Mucosa of descending colon (tissue), 3 donors: ENCODE measurements around the gene GJD3. TPM values are rescaled to one million over a fixed set of nuclear protein-coding genes. Genes with fewer than 3 reads are reported as not detected.

Experiments
- ATAC-seq: fragments of 200-7000 bp; cut with Tn5 transposase; one replicate; pipeline ENCODE4 v1.9.1; 2020; ENCODE audit warnings: mild to moderate bottlenecking, moderate library complexity
- DNase-seq, 3 donors: peaks; one replicate each; pipeline ENCODE4 v3.0.0-alpha.2; 2020
- H3K36me3 ChIP-seq: fragments of 200-600 bp; one replicate; pipeline ENCODE4 v1.8.0; 2021; ENCODE audit warnings: low read depth, mild to moderate bottlenecking
- H3K4me1 ChIP-seq: fragments of 200-600 bp; one replicate; pipeline ENCODE4 v1.8.0; 2021; ENCODE audit warnings: low read depth, mild to moderate bottlenecking
- H3K4me3 ChIP-seq: fragments of 200-600 bp; one replicate; pipeline ENCODE4 v1.8.0; 2021; ENCODE audit warnings: mild to moderate bottlenecking
- H3K9me3 ChIP-seq: fragments of 200-600 bp; one replicate; pipeline ENCODE4 v1.8.0; 2021; ENCODE audit warnings: mild to moderate bottlenecking
- intact Hi-C, 2 donors: fragments of 100-400 bp; cut with DNase I in 1 of 2; cut with micrococcal nuclease in 1 of 2; formaldehyde crosslinking; loops; one replicate each; pipeline versions ENCODE4 v1.11.0 to v1.11.1; 2022; cut with DNase I, micrococcal nuclease
- total RNA-seq, 3 donors: library from RNA; stranded (reverse); fragmentation: NEBNext Ultra II Directional in 2 of 3; extraction: Animal tissue kit (Norgen Biotek cat#: 25700) in 2 of 3; gene quantifications; one replicate each; pipeline versions ENCODE4 v1.2.1 to v1.2.4, GENCODE V29; 2021 to 2023
- TF ChIP-seq, protein P1 (sequence below): fragments of 200-600 bp; IDR thresholded peaks from one replicate; pipeline ENCODE4 v1.8.0; 2022; ENCODE audit warnings: antibody characterized with exemption, mild to moderate bottlenecking
- donor health status: DM: no; HTN: no; CAD: no; lungs with moderate emphysema.
- donor health status: DM: no; HTN: no; CAD: no.
- donor health status: DM: no; HTN: yes; CAD: no.

GJD3 gene
- total RNA-seq, 3 donors from 2014 or later, result 0.81 to 1.4 (median 1.2) TPM

DNA sequence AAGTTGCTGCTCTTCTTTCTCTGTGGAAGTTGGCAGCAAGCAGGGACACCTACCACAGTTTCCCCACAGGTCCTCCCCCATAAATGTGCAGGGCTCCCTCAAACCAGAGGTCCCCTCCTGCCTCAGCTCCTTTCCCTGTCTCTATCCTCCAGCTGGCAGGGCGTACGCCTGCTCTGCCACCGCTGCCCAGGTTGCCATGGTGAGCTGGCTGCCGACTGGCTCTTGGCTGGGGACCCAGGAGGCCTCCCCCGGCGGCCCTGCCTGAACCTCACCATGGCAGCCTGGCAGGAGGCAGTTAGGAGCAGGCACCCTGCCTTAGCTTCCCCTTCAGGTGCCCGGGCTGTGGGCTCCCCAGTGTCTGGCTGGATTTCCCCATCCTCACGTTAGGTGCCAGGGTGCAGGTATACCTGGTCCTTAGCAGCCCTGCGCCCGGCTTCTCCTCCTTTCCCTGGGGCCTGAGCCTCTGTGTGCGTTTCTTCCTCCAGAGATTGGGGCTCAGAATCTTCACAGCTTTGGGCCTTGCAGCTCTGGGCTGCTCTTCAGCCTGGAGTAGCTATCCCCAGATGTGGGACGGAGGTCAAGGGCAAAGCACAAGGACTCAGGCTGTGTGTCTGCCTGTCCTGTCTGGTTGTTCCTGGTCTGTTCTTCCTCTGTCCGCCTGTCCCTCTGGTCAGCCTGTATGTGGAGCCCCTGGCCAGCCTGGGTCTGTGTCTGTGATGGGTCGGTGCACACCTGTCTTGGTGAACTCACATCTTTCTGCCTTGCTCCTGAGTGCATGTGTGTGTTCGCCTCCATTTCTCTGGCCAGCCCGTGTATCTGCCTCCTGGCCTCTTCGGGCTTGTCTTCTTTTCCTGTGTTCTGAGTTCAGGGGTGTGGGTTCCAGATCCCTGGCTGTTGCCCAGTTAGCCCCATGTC, 15.7 kb downstream of the GJD3 start:
- peaks cover 11% of the 10 kb centered on the region for H3K36me3 ChIP-seq
- no peak for ATAC-seq
- TF ChIP-seq, protein P1, sequence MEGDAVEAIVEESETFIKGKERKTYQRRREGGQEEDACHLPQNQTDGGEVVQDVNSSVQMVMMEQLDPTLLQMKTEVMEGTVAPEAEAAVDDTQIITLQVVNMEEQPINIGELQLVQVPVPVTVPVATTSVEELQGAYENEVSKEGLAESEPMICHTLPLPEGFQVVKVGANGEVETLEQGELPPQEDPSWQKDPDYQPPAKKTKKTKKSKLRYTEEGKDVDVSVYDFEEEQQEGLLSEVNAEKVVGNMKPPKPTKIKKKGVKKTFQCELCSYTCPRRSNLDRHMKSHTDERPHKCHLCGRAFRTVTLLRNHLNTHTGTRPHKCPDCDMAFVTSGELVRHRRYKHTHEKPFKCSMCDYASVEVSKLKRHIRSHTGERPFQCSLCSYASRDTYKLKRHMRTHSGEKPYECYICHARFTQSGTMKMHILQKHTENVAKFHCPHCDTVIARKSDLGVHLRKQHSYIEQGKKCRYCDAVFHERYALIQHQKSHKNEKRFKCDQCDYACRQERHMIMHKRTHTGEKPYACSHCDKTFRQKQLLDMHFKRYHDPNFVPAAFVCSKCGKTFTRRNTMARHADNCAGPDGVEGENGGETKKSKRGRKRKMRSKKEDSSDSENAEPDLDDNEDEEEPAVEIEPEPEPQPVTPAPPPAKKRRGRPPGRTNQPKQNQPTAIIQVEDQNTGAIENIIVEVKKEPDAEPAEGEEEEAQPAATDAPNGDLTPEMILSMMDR, result no peak
- intact Hi-C loops, result no loop called here
- no peak overlapping the region for H3K4me3 ChIP-seq
- peaks cover 52% of the 10 kb centered on the region for H3K4me1 ChIP-seq
- no peaks in the 10 kb centered on the region for H3K9me3 ChIP-seq
- DNase-seq, result peak in 1 of 3 donors; percentile 62

DNA sequence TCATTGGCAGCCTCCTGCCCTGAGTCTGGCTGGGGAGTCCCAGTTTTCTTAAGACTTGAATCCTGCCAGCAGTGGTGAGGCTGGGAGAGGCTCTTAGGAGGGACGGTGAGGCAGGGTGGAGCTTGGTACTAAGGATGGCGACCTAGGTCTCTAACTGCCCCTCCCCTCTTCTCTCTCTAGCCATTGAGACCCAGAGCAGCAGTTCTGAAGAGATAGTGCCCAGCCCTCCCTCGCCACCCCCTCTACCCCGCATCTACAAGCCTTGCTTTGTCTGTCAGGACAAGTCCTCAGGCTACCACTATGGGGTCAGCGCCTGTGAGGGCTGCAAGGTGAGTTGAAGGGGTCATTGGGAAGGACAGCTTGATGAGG, 16.4 kb downstream of the GJD3 start:
- Histone ChIP-seq H3K36me3 (peaks cover 11% of the 10 kb centered on the region), H3K4me3 (no peak overlapping the region), H3K9me3 (no peaks in the 10 kb centered on the region), H3K4me1 (peaks cover 55% of the 10 kb centered on the region)
- intact Hi-C loops, result no loop called here
- peak in 1 of 3 donors; percentile 30 for DNase-seq
- ATAC-seq, result no peak
- TF ChIP-seq, protein P1, result no peak

DNA sequence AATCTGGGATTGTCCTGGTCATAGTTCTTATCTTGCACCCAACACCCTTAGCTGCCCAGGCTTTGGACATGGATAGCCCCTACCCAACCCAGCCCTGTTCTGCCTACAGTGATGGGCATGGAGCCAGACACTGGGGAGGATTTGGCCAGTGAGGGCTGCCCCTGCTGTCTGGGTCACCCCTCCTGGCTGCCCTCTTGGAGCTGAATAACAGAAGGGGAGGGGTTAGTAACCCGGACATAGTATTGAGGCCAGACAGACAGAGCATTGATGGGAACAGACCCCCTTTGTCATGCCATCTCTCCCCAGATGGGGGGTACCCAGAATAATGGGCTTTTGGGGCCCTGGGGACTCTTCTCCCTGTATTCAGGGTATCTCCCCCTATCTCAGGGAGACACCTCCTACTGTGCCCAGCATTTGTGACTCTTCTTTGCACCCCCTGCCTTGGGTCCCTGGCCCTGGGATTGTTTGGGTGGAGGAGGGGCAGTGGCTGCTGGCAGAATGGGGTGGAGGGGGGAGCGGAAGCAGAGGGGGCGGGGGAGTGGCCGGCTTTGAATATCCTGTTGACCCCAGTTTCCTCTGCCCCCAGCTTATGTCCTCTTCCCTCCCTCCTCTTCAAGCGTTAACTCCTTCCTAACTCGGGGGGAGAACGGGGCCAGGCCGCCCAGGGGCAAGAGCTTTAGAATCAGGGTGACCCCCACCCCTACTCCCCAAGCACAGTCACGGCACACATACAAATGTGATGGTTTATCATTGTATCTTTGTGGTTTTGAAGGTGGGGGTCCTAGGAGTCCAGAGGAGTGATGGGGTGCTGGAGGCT, 17.0 kb downstream of the GJD3 start:
- H3K4me1 ChIP-seq, result peaks cover 55% of the 10 kb centered on the region
- H3K9me3 ChIP-seq, result no peaks in the 10 kb centered on the region
- TF ChIP-seq, protein P1, result no peak
- intact Hi-C loops, result no loop called here
- ATAC-seq (no peak), DNase-seq (peak in 1 of 3 donors; percentile 42)
- H3K36me3 ChIP-seq, result peaks cover 8% of the 10 kb centered on the region
- no peak overlapping the region for H3K4me3 ChIP-seq

DNA sequence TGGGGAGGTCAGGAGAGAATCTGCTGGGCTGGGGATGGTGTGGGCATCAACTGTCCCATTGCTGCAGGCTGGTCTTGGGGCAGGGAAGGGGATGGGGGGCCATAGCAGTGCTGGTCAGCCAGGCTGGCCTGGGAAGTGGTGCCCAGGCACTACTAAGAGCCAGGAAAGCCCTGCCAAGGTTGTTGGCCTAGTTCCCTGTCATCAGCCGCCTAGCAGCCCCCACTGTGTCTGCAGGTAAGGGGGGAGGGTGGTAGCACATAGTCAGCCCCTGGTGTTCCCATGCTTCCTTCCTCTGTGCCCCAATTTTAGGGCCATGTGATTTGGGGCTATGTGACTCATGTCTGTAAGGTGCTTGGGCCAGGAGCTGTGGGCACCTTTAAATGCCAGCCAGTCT, 17.8 kb downstream of the GJD3 start:
- Histone ChIP-seq H3K36me3 (peaks cover 2% of the 10 kb centered on the region), H3K4me1 (peaks cover 55% of the 10 kb centered on the region), H3K4me3 (no peak overlapping the region), H3K9me3 (no peaks in the 10 kb centered on the region)
- no peak for DNase-seq
- ATAC-seq, result no peak
- TF ChIP-seq, protein P1, result no peak
- intact Hi-C loops, result no loop called here

DNA sequence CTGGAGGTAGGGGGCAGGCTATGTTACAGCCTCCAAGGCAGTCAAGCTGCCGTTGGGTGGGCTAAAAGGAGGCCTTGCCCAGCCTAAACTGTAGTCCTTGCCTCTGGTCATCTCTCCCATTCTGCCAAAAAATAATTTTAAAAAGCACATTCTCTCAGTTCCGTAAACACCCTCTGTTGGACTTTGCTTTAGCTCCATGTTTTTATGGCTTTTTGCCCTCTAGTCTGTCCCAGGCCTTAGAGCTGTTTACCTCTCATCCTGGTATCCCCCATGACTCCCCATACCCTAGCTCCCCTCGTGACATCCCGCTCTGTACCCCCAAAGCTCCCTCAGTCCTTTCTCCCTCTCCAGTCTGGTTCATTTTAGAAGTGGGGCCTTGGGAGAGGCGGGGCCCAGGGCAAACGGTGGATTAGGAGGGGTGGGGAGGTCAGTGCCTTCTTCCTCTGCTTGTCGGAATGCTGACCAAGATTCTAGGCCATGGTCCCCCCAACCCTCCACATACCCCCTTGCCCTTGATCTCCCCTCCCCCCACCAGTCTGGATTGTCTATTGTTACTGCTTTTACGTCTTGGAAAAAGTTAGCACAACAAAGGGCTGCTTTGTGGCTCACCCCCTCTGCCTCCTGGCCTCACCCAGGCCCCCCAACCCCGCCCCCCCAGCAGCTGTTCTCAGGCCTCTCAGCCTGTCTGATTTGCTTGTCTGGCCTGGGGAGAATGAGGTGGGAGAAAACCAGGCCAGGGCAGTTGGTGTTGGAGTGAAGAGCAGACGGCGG, 18.4 kb downstream of the GJD3 start:
- H3K9me3 ChIP-seq, result no peaks in the 10 kb centered on the region
- ATAC-seq, result peak; percentile 7
- intact Hi-C loops, result no loop called here
- H3K36me3 ChIP-seq, result no peaks in the 10 kb centered on the region
- TF ChIP-seq, protein P1, result no peak
- H3K4me1 ChIP-seq, result peaks cover 55% of the 10 kb centered on the region
- peak in 1 of 3 donors; percentile 52 for DNase-seq
- H3K4me3 ChIP-seq, result no peak overlapping the region
